HTR-8/SVneo (cell line): Measurements from ENCODE around the gene ZMYND11.
"Not testable (repeated sequence)": the region's sequence is repeated elsewhere in the genome, so short reads cannot be mapped to it uniquely, and the experiment has no call there.

ENCODE experiments used
- DNase-seq: peaks from one replicate; pipeline ENCODE4 v3.0.0; 2011; ENCODE audit warnings: low spot score, mixed read lengths; ENCODE audit not compliant: insufficient read length
- FAIRE-seq: peaks from 2 replicates; lab custom pipeline; 2011; peaks lifted over from hg19 to GRCh38; lab: Jason Lieb, UNC

Gene ZMYND11

GRCh38 chr10:241451-241850 lies 106.2 kb downstream of the ZMYND11 start:
- DNase-seq (no peak), FAIRE-seq (no peak)

GRCh38 chr10:241966-242643 lies 106.8 kb downstream of the ZMYND11 start:
- FAIRE-seq: no peak
- DNase-seq: no peak

GRCh38 chr10:244227-244626 lies 109.0 kb downstream of the ZMYND11 start:
- FAIRE-seq (no peak), DNase-seq (no peak)

GRCh38 chr10:246431-246830 lies 111.2 kb downstream of the ZMYND11 start:
- DNase-seq (no peak), FAIRE-seq (no peak)

- FAIRE-seq: no peak
- DNase-seq: no peak
Observed at GRCh38 chr10:247480-247879, 112.2 kb downstream of the ZMYND11 start.

- FAIRE-seq: no peak
- no peak for DNase-seq
Observed at GRCh38 chr10:248307-248706, 113.1 kb downstream of the ZMYND11 start.

GRCh38 chr10:251982-252582 lies 116.8 kb downstream of the ZMYND11 start:
- DNase-seq (no peak), FAIRE-seq (no peak)

- FAIRE-seq: no peak
Observed at GRCh38 chr10:260819-261429, 125.7 kb downstream of the ZMYND11 start.

GRCh38 chr10:264160-265073 lies 129.2 kb downstream of the ZMYND11 start:
- FAIRE-seq: peak; percentile 81
- DNase-seq: not testable (repeated sequence)

More at GRCh38 chr10:260819-261429, 125.7 kb downstream of the ZMYND11 start:
- no peak for DNase-seq

- FAIRE-seq, DNase-seq: not testable (repeated sequence)
Observed at GRCh38 chr10:265074-265440, 129.8 kb downstream of the ZMYND11 start.

GRCh38 chr10:265816-266588 lies 130.7 kb downstream of the ZMYND11 start:
- not testable (repeated sequence) for FAIRE-seq

GRCh38 chr10:266974-267425 lies 131.7 kb downstream of the ZMYND11 start:
- DNase-seq: peak; percentile 32
- FAIRE-seq: no peak

More at GRCh38 chr10:265816-266588, 130.7 kb downstream of the ZMYND11 start:
- DNase-seq: not testable (repeated sequence)

GRCh38 chr10:267705-268104 lies 132.4 kb downstream of the ZMYND11 start:
- no peak for DNase-seq
- no peak for FAIRE-seq

GRCh38 chr10:269440-270074 lies 134.3 kb downstream of the ZMYND11 start:
- no peak for DNase-seq

GRCh38 chr10:271201-271600 lies 135.9 kb downstream of the ZMYND11 start:
- DNase-seq (no peak), FAIRE-seq (no peak)

More at GRCh38 chr10:269440-270074, 134.3 kb downstream of the ZMYND11 start:
- no peak for FAIRE-seq

GRCh38 chr10:271722-272121 lies 136.5 kb downstream of the ZMYND11 start:
- FAIRE-seq: no peak
- no peak for DNase-seq

- DNase-seq (no peak), FAIRE-seq (no peak)
Observed at GRCh38 chr10:273088-273487, 137.8 kb downstream of the ZMYND11 start.

- FAIRE-seq (no peak), DNase-seq (no peak)
Observed at GRCh38 chr10:274866-275265, 139.6 kb downstream of the ZMYND11 start.

- no peak for DNase-seq
- no peak for FAIRE-seq
Observed at GRCh38 chr10:275680-276079, 140.4 kb downstream of the ZMYND11 start.
